Measurements from ENCODE around the gene ARHGAP6. TPM values are rescaled to one million over a fixed set of nuclear protein-coding genes. Genes with fewer than 3 reads are reported as not detected.
A peak's percentile ranks its signal among the peaks of the same experiment; 100 is the strongest.

ARHGAP6 gene
- polyA plus RNA-seq, 4 donors, result 1.1 to 3.5 (median 3.3) TPM; not detected in 1

DNA sequence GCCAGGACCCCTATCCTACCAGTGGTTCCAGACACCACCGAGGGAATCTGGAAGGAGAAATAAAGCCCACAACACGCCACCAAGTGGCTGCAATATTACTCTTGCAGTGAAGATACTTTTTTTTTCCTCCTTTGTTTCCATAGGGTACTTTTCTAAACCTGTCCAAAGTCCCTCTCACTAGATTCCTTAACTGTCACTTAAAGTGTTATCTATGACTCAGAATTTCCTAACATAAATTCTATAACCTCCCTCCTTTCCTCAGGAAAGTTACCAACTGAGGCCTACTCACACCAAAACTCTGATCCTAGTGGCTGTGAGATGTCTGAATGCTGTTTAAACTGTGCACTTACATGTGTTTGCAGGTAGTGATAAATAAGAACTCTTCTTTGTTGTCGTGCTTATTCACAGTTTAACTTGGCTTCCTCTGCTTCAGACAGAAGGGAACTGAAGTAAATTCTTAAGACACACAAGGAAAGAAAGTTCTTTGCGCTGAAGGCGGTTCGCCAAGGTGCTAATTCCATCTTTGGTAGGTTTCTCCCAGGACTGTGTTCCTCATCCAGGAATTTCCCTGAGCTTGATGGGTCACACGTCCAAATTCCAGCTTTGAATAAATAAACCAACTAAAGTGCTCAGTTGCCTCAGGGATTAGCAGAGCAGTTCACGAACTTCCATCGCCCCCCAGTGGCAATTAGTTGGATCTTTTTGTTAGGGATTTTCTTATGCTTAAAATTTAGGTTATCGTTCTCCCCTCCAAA lies 565.3 kb downstream of the ARHGAP6 start:
- H3K27ac ChIP-seq (ENCODE audit: low read depth in 1 of 3, low read length in 2 of 3), result peak overlapping the region in 2 of 3 donors; percentile 56 to 61
- DNase-seq (peak; percentile 61 to 63), FAIRE-seq (no peak)

GRCh38 chrX:11099465-11099864 lies 566.3 kb downstream of the ARHGAP6 start:
- H3K4me3 ChIP-seq (ENCODE audit: low read depth in 1 of 3, low read length in 3 of 3), result no peak overlapping the region
- H3K27ac ChIP-seq (ENCODE audit: low read depth in 1 of 3, low read length in 2 of 3), result peak overlapping the region in 1 of 3 donors; percentile 61
- H3K4me1 ChIP-seq (ENCODE audit: control insufficient read depth in 3 of 3, insufficient read depth in 2 of 3, low read depth in 1 of 3, low read length in 2 of 3), result peaks cover 0 to 3% (median 0%) of the 10 kb centered on the region in 3 donors
- no peak for FAIRE-seq
- no peaks in the 10 kb centered on the region for H3K27me3 ChIP-seq (ENCODE audit: control insufficient read depth in 3 of 3, insufficient read depth in 3 of 3, low read length in 3 of 3)
- no peaks in the 10 kb centered on the region for H3K36me3 ChIP-seq (ENCODE audit: control insufficient read depth in 3 of 3, insufficient read depth in 2 of 3, low read depth in 1 of 3, low read length in 3 of 3)
- DNase-seq, result no peak
- H3K9me3 ChIP-seq (ENCODE audit: control insufficient read depth in 2 of 2, insufficient read depth in 1 of 2, low read depth in 1 of 2, low read length in 1 of 2), result no peaks in the 10 kb centered on the region

More for the DNA sequence above, 565.3 kb downstream of the ARHGAP6 start:
- H3K9me3 ChIP-seq (ENCODE audit: control insufficient read depth in 2 of 2, insufficient read depth in 1 of 2, low read depth in 1 of 2, low read length in 1 of 2), result no peaks in the 10 kb centered on the region
- peaks cover 0 to 3% (median 0%) of the 10 kb centered on the region in 3 donors for H3K4me1 ChIP-seq (ENCODE audit: control insufficient read depth in 3 of 3, insufficient read depth in 2 of 3, low read depth in 1 of 3, low read length in 2 of 3)
- no peaks in the 10 kb centered on the region for H3K36me3 ChIP-seq (ENCODE audit: control insufficient read depth in 3 of 3, insufficient read depth in 2 of 3, low read depth in 1 of 3, low read length in 3 of 3)
- WGBS, 3 donors, result 21 to 37% (median 35%) methylated on average over 10 of the region's 10 CpGs
- H3K4me3 ChIP-seq (ENCODE audit: low read depth in 1 of 3, low read length in 3 of 3), result no peak overlapping the region
- H3K27me3 ChIP-seq (ENCODE audit: control insufficient read depth in 3 of 3, insufficient read depth in 3 of 3, low read length in 3 of 3), result no peaks in the 10 kb centered on the region

DNA sequence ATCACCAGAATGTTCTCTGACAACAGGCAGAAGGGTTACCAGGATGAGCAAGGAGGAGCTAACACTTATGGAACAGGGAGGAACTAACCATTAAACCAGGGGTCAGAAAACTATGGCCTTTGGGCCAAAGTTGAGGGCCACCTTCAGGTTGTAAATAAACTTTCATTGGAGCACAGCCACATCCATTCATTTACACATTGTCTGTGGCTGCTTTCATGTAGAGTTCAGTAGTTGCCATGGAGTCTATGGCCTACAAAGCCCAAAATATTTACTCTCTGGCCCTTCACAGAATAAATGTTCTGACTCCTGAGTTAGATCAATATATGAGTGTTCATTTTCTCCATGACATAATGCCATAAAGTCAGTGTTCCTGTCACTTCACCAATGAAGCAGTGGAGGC lies 567.8 kb downstream of the ARHGAP6 start:
- no peak for DNase-seq
- no peak for FAIRE-seq
- Histone ChIP-seq H3K9me3 (ENCODE audit: control insufficient read depth in 2 of 2, insufficient read depth in 1 of 2, low read depth in 1 of 2, low read length in 1 of 2) (no peaks in the 10 kb centered on the region), H3K27ac (ENCODE audit: low read depth in 1 of 3, low read length in 2 of 3) (no peak overlapping the region), H3K36me3 (ENCODE audit: control insufficient read depth in 3 of 3, insufficient read depth in 2 of 3, low read depth in 1 of 3, low read length in 3 of 3) (no peaks in the 10 kb centered on the region), H3K4me1 (ENCODE audit: control insufficient read depth in 3 of 3, insufficient read depth in 2 of 3, low read depth in 1 of 3, low read length in 2 of 3) (peaks cover 0 to 3% (median 0%) of the 10 kb centered on the region in 3 donors), H3K27me3 (ENCODE audit: control insufficient read depth in 3 of 3, insufficient read depth in 3 of 3, low read length in 3 of 3) (no peaks in the 10 kb centered on the region), H3K4me3 (ENCODE audit: low read depth in 1 of 3, low read length in 3 of 3) (no peak overlapping the region)

DNA sequence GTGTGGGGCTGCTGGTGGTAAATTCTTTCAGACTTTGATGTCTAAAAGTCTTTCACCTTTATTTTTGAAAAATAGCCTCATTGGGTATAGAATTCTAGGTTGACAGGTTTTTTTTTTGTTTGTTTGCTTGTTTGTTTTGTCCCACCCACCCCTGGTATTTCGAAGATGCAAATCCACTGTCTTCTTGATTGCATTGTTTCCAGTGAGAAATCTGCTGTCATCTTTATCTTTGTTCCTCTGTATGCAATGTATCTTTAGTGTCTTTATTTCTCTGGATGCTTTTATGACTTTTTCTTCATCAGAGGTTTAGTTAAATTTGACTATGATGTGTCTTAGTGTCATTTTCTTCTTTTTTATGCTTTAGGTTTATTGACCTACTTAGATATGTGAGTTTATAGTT lies 575.9 kb downstream of the ARHGAP6 start:
- 79 to 100% (median 100%) methylated on average over 1 of the region's 1 CpG for WGBS, 3 donors
- no peak for FAIRE-seq
- H3K4me1 ChIP-seq (ENCODE audit: control insufficient read depth in 3 of 3, insufficient read depth in 2 of 3, low read depth in 1 of 3, low read length in 2 of 3), result no peaks in the 10 kb centered on the region
- H3K4me3 ChIP-seq (ENCODE audit: low read depth in 1 of 3, low read length in 3 of 3), result no peak overlapping the region
- H3K36me3 ChIP-seq (ENCODE audit: control insufficient read depth in 3 of 3, insufficient read depth in 2 of 3, low read depth in 1 of 3, low read length in 3 of 3), result no peaks in the 10 kb centered on the region
- no peak for DNase-seq
- no peak overlapping the region for H3K27ac ChIP-seq (ENCODE audit: low read depth in 1 of 3, low read length in 2 of 3)
- peaks cover 0 to 7% of the 10 kb centered on the region in 2 donors for H3K9me3 ChIP-seq (ENCODE audit: control insufficient read depth in 2 of 2, insufficient read depth in 1 of 2, low read depth in 1 of 2, low read length in 1 of 2)
- no peaks in the 10 kb centered on the region for H3K27me3 ChIP-seq (ENCODE audit: control insufficient read depth in 3 of 3, insufficient read depth in 3 of 3, low read length in 3 of 3)

Other genes with a start within 250 kb of the ARHGAP6 start
- gene MSL3, start 92.3 kb upstream of the ARHGAP6 start, polyA plus RNA-seq, result 10 to 100 TPM; 18.2 to 36.2 (median 23.0) TPM